Stimulated activated CD4-positive, alpha-beta T cell treated with anti-CD3 and anti-CD28 coated beads, TNF-alpha, amount 100 ng/mL, for 48 hours (primary cell): ENCODE measurements around the gene HSD17B2.
"Not testable (repeated sequence)": the region's sequence is repeated elsewhere in the genome, so short reads cannot be mapped to it uniquely, and the experiment has no call there.

Source experiments
- DNase-seq, 3 donors: peaks; one replicate each; pipeline ENCODE4 v3.0.0-alpha.2; 2020; ENCODE audit warnings: low read depth in 3 of 3

Gene HSD17B2

GRCh38 chr16:82129881-82130280 is 94.8 kb downstream of the HSD17B2 start:
- DNase-seq = no peak

- DNase-seq = no peak
Measured at GRCh38 chr16:82133798-82134197, 98.7 kb downstream of the HSD17B2 start.

- no peak for DNase-seq
Measured at GRCh38 chr16:82134846-82135245, 99.8 kb downstream of the HSD17B2 start.

- no peak for DNase-seq
Measured at GRCh38 chr16:82135844-82136243, 100.8 kb downstream of the HSD17B2 start.

GRCh38 chr16:82136956-82137821 is 102.1 kb downstream of the HSD17B2 start:
- DNase-seq = no peak

GRCh38 chr16:82137822-82138167 is 102.7 kb downstream of the HSD17B2 start:
- DNase-seq = no peak

- no peak for DNase-seq
Measured at GRCh38 chr16:82138478-82139285, 103.6 kb downstream of the HSD17B2 start.

GRCh38 chr16:82139286-82139571 is 104.2 kb downstream of the HSD17B2 start:
- not testable (repeated sequence) for DNase-seq

- no peak for DNase-seq
Measured at GRCh38 chr16:82146556-82146955, 111.5 kb downstream of the HSD17B2 start.

GRCh38 chr16:82146957-82147356 is 111.9 kb downstream of the HSD17B2 start:
- DNase-seq = no peak

GRCh38 chr16:82147546-82147945 is 112.5 kb downstream of the HSD17B2 start:
- no peak for DNase-seq
